Bronchial epithelial cell (primary cell): Measurements from ENCODE around the gene ACTR5. TPM values are rescaled to one million over a fixed set of nuclear protein-coding genes. Genes with fewer than 3 reads are reported as not detected.

Experiments
- DNase-seq: peaks from one replicate; pipeline ENCODE4 v3.0.0-alpha.2; 2010; ENCODE audit warnings: low read depth
- FAIRE-seq: peaks from 2 replicates; lab custom pipeline; 2011; peaks lifted over from hg19 to GRCh38; lab: Jason Lieb, UNC
- H3K27me3 ChIP-seq: 2 replicates; pipeline ENCODE4 v1.5.1; 2011; ENCODE audit warnings: low read length; ENCODE audit not compliant: control insufficient read depth, insufficient read depth
- H3K36me3 ChIP-seq: 2 replicates; pipeline ENCODE4 v1.5.1; 2011; ENCODE audit warnings: low read length; ENCODE audit not compliant: control insufficient read depth, insufficient read depth
- H3K4me3 ChIP-seq: 2 replicates; pipeline ENCODE4 v1.5.1; 2011; ENCODE audit warnings: mild to moderate bottlenecking, low read depth, low read length, control low read depth
- CTCF ChIP-seq: IDR thresholded peaks from 2 replicates; pipeline ENCODE4 v1.5.1; 2011; ENCODE audit warnings: mild to moderate bottlenecking, moderate library complexity, low read length, control low read depth, inconsistent platforms; ENCODE audit not compliant: insufficient read depth, severe bottlenecking
- total RNA-seq: library from RNA; depleted of rRNA; stranded (reverse); fragments of >200 nt; gene quantifications from 2 replicates; pipeline ENCODE4 v1.2.1, GENCODE V29; 2014

Gene ACTR5
- total RNA-seq, 1 donor from 2014 or later, result 20.3 TPM

GRCh38 chr20:38818113-38819065 is 70.1 kb downstream of the ACTR5 start:
- Histone ChIP-seq H3K4me3 (no peak overlapping the region), H3K36me3 (no peaks in the 10 kb centered on the region), H3K27me3 (no peaks in the 10 kb centered on the region)
- no peak for TF ChIP-seq CTCF
- DNase-seq (no peak), FAIRE-seq (peak; percentile 58)

Other genes with a start within 250 kb of the ACTR5 start
- gene ADIG, start 167.3 kb upstream of the ACTR5 start, total RNA-seq, result not detected in 2 replicates
- 1.1 and 2.7 TPM in 2 replicates for gene ARHGAP40, start 146.7 kb upstream of the ACTR5 start, total RNA-seq
- under 0.01 TPM in 1 of 2 replicates, not detected in the other for gene SLC32A1, start 24.0 kb upstream of the ACTR5 start, total RNA-seq
- gene PPP1R16B, start 57.2 kb downstream of the ACTR5 start, total RNA-seq, result 0.26 and 0.77 TPM in 2 replicates
- gene FAM83D, start 178.0 kb downstream of the ACTR5 start, total RNA-seq, result 2.6 and 5.1 TPM in 2 replicates
- 7.4 and 8.2 TPM in 2 replicates for gene DHX35, start 213.9 kb downstream of the ACTR5 start, total RNA-seq